RCC 7860 (cell line): ENCODE results near the gene RMDN2.
A peak's percentile ranks its signal among the peaks of the same experiment; 100 is the strongest.

ENCODE experiments used
- DNase-seq: peaks from one replicate; pipeline ENCODE4 v3.0.0-alpha.2; 2015; ENCODE audit warnings: low spot score
- FAIRE-seq: peaks from 2 replicates; lab custom pipeline; 2012; peaks lifted over from hg19 to GRCh38; lab: Jason Lieb, UNC

RMDN2 gene

GRCh38 chr2:37896319-37896718 lies 28.8 kb upstream of the RMDN2 start:
- FAIRE-seq (no peak), DNase-seq (no peak)

- no peak for DNase-seq
- no peak for FAIRE-seq
These were observed 27.6 kb upstream of the RMDN2 start for GRCh38 chr2:37897511-37897910.

DNA sequence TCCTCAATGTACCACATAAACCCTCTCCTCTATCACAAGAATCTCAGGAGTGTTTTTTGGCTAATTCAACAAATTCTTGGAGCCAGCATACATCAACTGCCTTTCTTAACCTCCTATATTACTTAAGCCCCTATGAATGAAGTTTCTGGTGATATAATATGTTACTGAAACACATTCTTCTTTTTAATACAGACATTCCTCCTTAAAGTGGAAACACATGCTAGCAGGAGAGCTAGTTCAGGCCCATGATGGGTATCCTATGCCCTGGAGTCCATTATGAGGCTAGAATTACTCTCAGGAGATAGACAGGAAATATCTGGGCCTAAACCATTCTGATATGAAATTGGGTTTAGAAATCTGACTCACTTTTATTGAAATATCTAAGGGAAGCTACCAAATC lies 26.6 kb upstream of the RMDN2 start:
- FAIRE-seq = no peak

DNA sequence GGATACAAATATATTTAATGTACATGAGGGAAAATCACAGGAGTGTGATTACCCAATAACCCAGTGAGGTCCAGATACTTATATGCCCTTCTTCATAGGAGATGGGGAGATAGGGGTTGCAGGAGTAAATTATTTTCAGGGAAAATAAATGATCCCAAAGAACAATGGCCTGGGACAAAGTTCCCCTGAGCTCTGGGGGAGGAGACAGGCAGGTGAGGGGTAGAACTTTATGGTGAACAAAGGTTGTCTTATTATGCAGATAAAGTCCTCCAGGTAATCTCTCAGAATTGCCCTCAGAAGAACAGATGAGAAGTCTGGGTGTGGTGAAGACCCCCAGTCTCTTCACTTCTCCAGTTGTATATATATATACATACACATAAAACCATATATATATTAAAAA lies 22.1 kb upstream of the RMDN2 start:
- no peak for FAIRE-seq
- DNase-seq = no peak

More for the DNA sequence above, 26.6 kb upstream of the RMDN2 start:
- DNase-seq = no peak

DNA sequence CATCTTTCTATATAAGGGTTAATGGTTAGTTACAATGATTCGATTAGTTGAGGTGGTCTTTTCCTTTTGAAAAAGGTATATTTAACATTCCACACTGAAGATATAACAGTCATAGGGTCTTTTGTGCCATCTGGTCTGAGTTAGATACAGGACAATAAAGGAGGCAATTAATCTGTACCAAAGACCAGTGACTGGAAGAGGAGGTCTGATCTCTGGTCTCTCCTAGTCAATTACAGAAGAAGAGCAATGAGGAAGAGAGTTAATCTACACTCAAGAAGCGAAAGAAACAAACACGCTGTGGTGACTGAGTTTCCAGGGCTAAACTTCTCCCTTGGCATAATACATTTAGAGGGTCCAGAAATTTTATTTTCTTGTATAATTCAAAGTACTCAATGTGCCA lies 20.7 kb upstream of the RMDN2 start:
- no peak for FAIRE-seq
- no peak for DNase-seq

DNA sequence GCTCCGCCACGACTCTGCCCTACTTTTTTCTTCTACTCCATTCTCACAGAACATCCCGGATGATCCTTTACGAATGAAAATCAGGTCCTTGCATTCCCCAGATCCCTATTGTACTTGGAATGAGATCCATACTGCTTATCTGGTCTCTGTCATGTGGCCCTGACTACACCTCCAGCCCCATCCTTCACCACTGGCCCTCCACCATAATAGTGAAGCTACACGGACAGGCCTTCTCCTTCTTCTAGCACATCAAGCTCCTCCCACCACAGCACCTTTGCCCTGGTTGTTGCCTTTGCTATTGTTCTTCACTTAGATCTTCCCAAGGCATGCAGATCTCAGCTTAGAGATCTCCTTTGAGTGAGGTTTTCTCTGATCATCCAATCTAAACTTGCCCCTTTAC lies 20.1 kb upstream of the RMDN2 start:
- FAIRE-seq (no peak), DNase-seq (no peak)

- no peak for DNase-seq
- no peak for FAIRE-seq
These were observed 19.0 kb upstream of the RMDN2 start for GRCh38 chr2:37906131-37906530.

GRCh38 chr2:37907501-37908225 lies 17.4 kb upstream of the RMDN2 start:
- no peak for DNase-seq
- no peak for FAIRE-seq

- no peak for DNase-seq
- no peak for FAIRE-seq
These were observed 13.7 kb upstream of the RMDN2 start for GRCh38 chr2:37911296-37911873.

GRCh38 chr2:37912056-37912455 lies 13.0 kb upstream of the RMDN2 start:
- peak; percentile 55 for FAIRE-seq
- no peak for DNase-seq

- FAIRE-seq = no peak
- DNase-seq = no peak
These were observed 12.5 kb upstream of the RMDN2 start for GRCh38 chr2:37912616-37913015.

GRCh38 chr2:37914340-37914739 lies 10.7 kb upstream of the RMDN2 start:
- no peak for DNase-seq
- no peak for FAIRE-seq

- DNase-seq (no peak), FAIRE-seq (no peak)
These were observed 9.3 kb upstream of the RMDN2 start for GRCh38 chr2:37915773-37916172.

GRCh38 chr2:37916512-37917082 lies 8.5 kb upstream of the RMDN2 start:
- no peak for DNase-seq
- FAIRE-seq = no peak

- DNase-seq = no peak
- FAIRE-seq = no peak
These were observed 7.5 kb upstream of the RMDN2 start for GRCh38 chr2:37917281-37918228.

- FAIRE-seq (no peak), DNase-seq (no peak)
These were observed 6.3 kb upstream of the RMDN2 start for GRCh38 chr2:37918742-37919186.

GRCh38 chr2:37919631-37920032 lies 5.5 kb upstream of the RMDN2 start:
- DNase-seq = no peak
- no peak for FAIRE-seq

DNA sequence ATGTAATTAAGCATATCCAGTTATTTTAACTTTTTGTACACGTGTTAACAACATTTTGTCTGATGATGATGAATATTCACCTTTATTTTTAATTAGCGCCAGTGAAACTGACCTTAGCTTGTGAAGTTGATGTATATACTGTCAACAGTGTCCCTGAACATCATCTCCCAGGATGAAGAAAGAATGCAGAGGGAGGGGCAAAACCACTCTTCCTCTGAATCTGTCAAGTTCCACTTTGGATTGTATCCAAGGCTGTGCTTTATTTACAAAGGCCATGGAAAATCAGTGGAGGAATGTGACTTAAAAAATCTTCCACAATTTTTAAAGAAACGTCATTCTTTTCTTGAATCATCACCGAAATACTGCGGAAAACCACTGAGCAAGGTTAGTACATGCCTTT lies 4.5 kb upstream of the RMDN2 start:
- DNase-seq = peak; percentile 10
- FAIRE-seq = no peak

- FAIRE-seq (no peak), DNase-seq (no peak)
These were observed 3.3 kb upstream of the RMDN2 start for GRCh38 chr2:37921781-37922180.

- no peak for FAIRE-seq
These were observed 1.6 kb upstream of the RMDN2 start for GRCh38 chr2:37923308-37924055.

DNA sequence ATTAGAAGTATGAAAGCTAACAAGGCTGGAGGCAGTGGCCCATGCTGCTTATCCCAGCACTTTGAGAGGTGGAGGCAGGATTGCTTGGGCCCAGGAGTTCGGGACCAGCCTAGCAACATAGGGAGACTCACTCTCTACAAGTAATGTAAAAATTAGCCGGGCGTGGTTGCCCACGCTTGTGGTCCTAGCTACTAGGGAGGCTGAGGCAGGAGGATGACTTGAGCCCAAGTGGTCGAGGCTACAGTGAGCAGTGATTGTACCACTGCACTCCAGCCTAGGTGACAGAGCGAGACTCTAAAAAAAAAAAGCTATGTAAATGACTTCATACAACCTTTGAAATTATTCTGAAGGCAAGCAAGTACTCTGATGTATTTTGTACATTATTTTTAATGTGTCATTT lies 1.5 kb downstream of the RMDN2 start:
- FAIRE-seq (no peak), DNase-seq (no peak)

More at GRCh38 chr2:37923308-37924055, 1.6 kb upstream of the RMDN2 start:
- no peak for DNase-seq
